ENCODE measurements around the gene FAM114A2. TPM values are rescaled to one million over a fixed set of nuclear protein-coding genes. Genes with fewer than 3 reads are reported as not detected.
A peak's percentile ranks its signal among the peaks of the same experiment; 100 is the strongest.

Gene FAM114A2
- total RNA-seq, 1 experiment from 2014 or later: 12.8 TPM

GRCh38 chr5:154058055-154059038 is 19.6 kb upstream of the FAM114A2 start:
- Histone ChIP-seq H4K20me1 (ENCODE audit: control insufficient read depth, insufficient read depth, insufficient read length) (no peaks in the 10 kb centered on the region), H2AK5ac (ENCODE audit: insufficient read length, low read length) (no peak overlapping the region)
- H3K4me3 Mint-ChIP-seq: no peak overlapping the region

More at GRCh38 chr5:154058055-154059038, 19.6 kb upstream of the FAM114A2 start:
- H3K27me3 ChIP-seq (ENCODE audit: insufficient read depth, low read length): no peaks in the 10 kb centered on the region
- no peak overlapping the region for H3K18ac ChIP-seq (ENCODE audit: insufficient read length, low read depth, low read length)
- no peaks in the 10 kb centered on the region for H3K79me1 ChIP-seq (ENCODE audit: insufficient read depth, low read depth, low read length, poor library complexity, severe bottlenecking)
- H4K8ac ChIP-seq (replicated peaks; ENCODE audit: insufficient read length, low read depth, low read length): no peak overlapping the region
- Mint-ChIP-seq H3K27me3 (ENCODE audit: low read depth) (peaks cover 1% of the 10 kb centered on the region; the same call in 1 of the 2 replicates), H3K9me3 (no peaks in the 10 kb centered on the region), H3K4me1 (peaks cover 16% of the 10 kb centered on the region in 2 experiments), H3K27ac (peak overlapping the region in 1 of 3 experiments; percentile 57; a peak in 2 of 7 replicates), H3K36me3 (ENCODE audit: insufficient read depth in 1 of 3, low read depth in 3 of 3) (peaks cover 0 to 14% (median 7%) of the 10 kb centered on the region in 3 experiments; a peak in 4 of 7 replicates)
- H3K4me1 ChIP-seq (ENCODE audit: insufficient read depth, low read length): 0 out of 2 replicates have a peak, but pooled peaks cover 3% of the 10 kb centered on the region
- no peak overlapping the region for H4K91ac ChIP-seq (ENCODE audit: insufficient read length, low read depth, low read length)
- H2BK20ac ChIP-seq (ENCODE audit: low read depth, low read length, poor library complexity, severe bottlenecking): no peak overlapping the region
- no peak for TF ChIP-seq CTCF (conservative IDR thresholded peaks at IDR 0.05)
- no peak overlapping the region for H3K27ac ChIP-seq (ENCODE audit: insufficient read length, low read depth, low read length)
- H2BK5ac ChIP-seq (ENCODE audit: insufficient read length, low read length): no peak overlapping the region
- no CpG with 5 or more reads among the region's 10 CpGs for WGBS (ENCODE audit: extremely low coverage, insufficient read length, low lambda C conversion rate)
- no peak overlapping the region for H4K5ac ChIP-seq (ENCODE audit: insufficient read length, low read depth, low read length)
- H3K23me2 ChIP-seq (ENCODE audit: insufficient read length, low read depth, low read length, poor library complexity, severe bottlenecking): no peaks in the 10 kb centered on the region
- H3K9me3 ChIP-seq (ENCODE audit: control insufficient read depth, low read depth, low read length): no peaks in the 10 kb centered on the region
- no peak for DNase-seq
- no peak overlapping the region for H3K4me2 ChIP-seq (ENCODE audit: insufficient read depth, insufficient read length, low read length)
- no peak overlapping the region for H3K23ac ChIP-seq (ENCODE audit: insufficient read length, low read depth, low read length)
- no peak overlapping the region for H3T11ph ChIP-seq (ENCODE audit: low read length)
- no peak overlapping the region for H2BK120ac ChIP-seq (ENCODE audit: low read depth, low read length, poor library complexity, severe bottlenecking)
- no peak overlapping the region for H3K14ac ChIP-seq (ENCODE audit: insufficient read depth, low read length)
- H2BK15ac ChIP-seq (ENCODE audit: low read depth, low read length): no peak overlapping the region
- no peak overlapping the region for H2AFZ ChIP-seq (ENCODE audit: low read length)
- no peak overlapping the region for H3K9ac ChIP-seq (ENCODE audit: extremely low read depth, insufficient read length, low read length)
- H2BK12ac ChIP-seq (ENCODE audit: insufficient read length, low read depth, low read length): no peak overlapping the region
- H3K4ac ChIP-seq (ENCODE audit: low read depth, low read length): no peak overlapping the region
- no peaks in the 10 kb centered on the region for H3K79me2 ChIP-seq (ENCODE audit: insufficient read depth, low read length)
- no peak overlapping the region for H3K56ac ChIP-seq (ENCODE audit: insufficient read length, low read depth, low read length)

Measured in H9 (cell line).